SU-DHL-6 (cell line): ENCODE data around the gene RAPGEF3.

Source experiments
- H2AFZ ChIP-seq: fragments of 200-600 bp; sonication (generic); 2 replicates; pipeline ENCODE4 v1.6.1; 2014; ENCODE audit warnings: low read depth, mild to moderate bottlenecking, moderate library complexity, mixed read lengths, antibody characterized with exemption, low read length; ENCODE audit not compliant: severe bottlenecking
- H3F3A ChIP-seq: fragments of 200-600 bp; shearing (Covaris generic); 2 replicates; pipeline ENCODE4 v1.6.0; 2016; ENCODE audit warnings: antibody characterized with exemption, mild to moderate bottlenecking; ENCODE audit not compliant: insufficient read depth
- H3K27ac ChIP-seq: fragments of 200-600 bp; sonication (generic); 2 replicates; pipeline ENCODE4 v1.5.1; 2016; ENCODE audit warnings: low read depth, mild to moderate bottlenecking, low read length, moderate library complexity, mixed read lengths
- H3K27me3 ChIP-seq: fragments of 200-600 bp; sonication (generic), shearing (Covaris generic); 2 replicates; pipeline ENCODE4 v1.6.0; 2014; ENCODE audit warnings: mild to moderate bottlenecking, low read length
- H3K36me3 ChIP-seq: fragments of 200-600 bp; sonication (generic); 2 replicates; pipeline ENCODE4 v1.6.1; 2014; ENCODE audit warnings: mild to moderate bottlenecking, low read length, mixed read lengths
- H3K4me2 ChIP-seq: fragments of 300-600, 200-600 bp; shearing (Covaris generic), sonication (generic); 2 replicates; pipeline ENCODE4 v1.6.0; 2014; ENCODE audit warnings: low read length, low read depth, mild to moderate bottlenecking; ENCODE audit not compliant: poor library complexity, severe bottlenecking
- H3K4me3 ChIP-seq: fragments of 200-600 bp; sonication (generic); 2 replicates; pipeline ENCODE4 v1.5.1; 2014; ENCODE audit warnings: antibody characterized with exemption, low read length, mild to moderate bottlenecking, mixed read lengths; ENCODE audit not compliant: insufficient read depth, poor library complexity, severe bottlenecking
- H3K79me2 ChIP-seq: fragments of 200-600 bp; sonication (generic); 2 replicates; pipeline ENCODE4 v1.6.1; 2014; ENCODE audit warnings: mild to moderate bottlenecking, low read length, moderate library complexity; ENCODE audit not compliant: insufficient read depth
- H3K9ac ChIP-seq: fragments of 200-600 bp; sonication (generic); 2 replicates; pipeline ENCODE4 v1.7.0; 2014; ENCODE audit warnings: mild to moderate bottlenecking, low read length
- H3K9me2 ChIP-seq: fragments of 200-600 bp; sonication (generic); replicated peaks from 2 replicates; pipeline ENCODE4 v1.6.1; 2014; ENCODE audit warnings: low read length; ENCODE audit not compliant: insufficient read depth
- H3K9me3 ChIP-seq: fragments of 200-600 bp; sonication (generic); 2 replicates; pipeline ENCODE4 v1.6.1; 2014; ENCODE audit warnings: low read length, mixed read lengths; ENCODE audit not compliant: insufficient read depth
- H4K20me1 ChIP-seq: fragments of 200-600 bp; sonication (generic); 2 replicates; pipeline ENCODE4 v1.6.1; 2014; ENCODE audit warnings: low read depth, mild to moderate bottlenecking, antibody characterized with exemption, low read length, moderate library complexity, mixed read lengths
- EZH2phosphoT487 ChIP-seq: fragments of 200-600 bp; sonication (generic), shearing (Covaris generic); conservative IDR thresholded peaks from 2 replicates; pipeline ENCODE4 v1.6.1; 2018; ENCODE audit warnings: mild to moderate bottlenecking, antibody characterized with exemption, low read length, moderate library complexity, mixed read lengths
- TF ChIP-seq, protein P1 (sequence below): fragments of 200-600 bp; sonication (generic); IDR thresholded peaks from one replicate; pipeline ENCODE4 v1.5.1; 2017; ENCODE audit warnings: antibody characterized with exemption, mild to moderate bottlenecking, low read length, moderate library complexity; ENCODE audit not compliant: insufficient read depth, poor library complexity, severe bottlenecking

RAPGEF3 gene

GRCh38 chr12:47802312-47802711 is 43.6 kb upstream of the RAPGEF3 start:
- H3F3A ChIP-seq, result peaks cover 2% of the 10 kb centered on the region; the same call in 1 of the 2 replicates
- H3K36me3 ChIP-seq, result no peaks in the 10 kb centered on the region
- TF ChIP-seq, protein P1, sequence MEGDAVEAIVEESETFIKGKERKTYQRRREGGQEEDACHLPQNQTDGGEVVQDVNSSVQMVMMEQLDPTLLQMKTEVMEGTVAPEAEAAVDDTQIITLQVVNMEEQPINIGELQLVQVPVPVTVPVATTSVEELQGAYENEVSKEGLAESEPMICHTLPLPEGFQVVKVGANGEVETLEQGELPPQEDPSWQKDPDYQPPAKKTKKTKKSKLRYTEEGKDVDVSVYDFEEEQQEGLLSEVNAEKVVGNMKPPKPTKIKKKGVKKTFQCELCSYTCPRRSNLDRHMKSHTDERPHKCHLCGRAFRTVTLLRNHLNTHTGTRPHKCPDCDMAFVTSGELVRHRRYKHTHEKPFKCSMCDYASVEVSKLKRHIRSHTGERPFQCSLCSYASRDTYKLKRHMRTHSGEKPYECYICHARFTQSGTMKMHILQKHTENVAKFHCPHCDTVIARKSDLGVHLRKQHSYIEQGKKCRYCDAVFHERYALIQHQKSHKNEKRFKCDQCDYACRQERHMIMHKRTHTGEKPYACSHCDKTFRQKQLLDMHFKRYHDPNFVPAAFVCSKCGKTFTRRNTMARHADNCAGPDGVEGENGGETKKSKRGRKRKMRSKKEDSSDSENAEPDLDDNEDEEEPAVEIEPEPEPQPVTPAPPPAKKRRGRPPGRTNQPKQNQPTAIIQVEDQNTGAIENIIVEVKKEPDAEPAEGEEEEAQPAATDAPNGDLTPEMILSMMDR, result no peak
- TF ChIP-seq EZH2phosphoT487, result no peak
- H2AFZ ChIP-seq, result no peak overlapping the region
- no peaks in the 10 kb centered on the region for H3K9me3 ChIP-seq
- H3K79me2 ChIP-seq, result no peaks in the 10 kb centered on the region; the same call in none of the 2 replicates
- no peak overlapping the region for H3K4me2 ChIP-seq
- H3K27ac ChIP-seq, result no peak overlapping the region
- H3K9me2 ChIP-seq, result no peaks in the 10 kb centered on the region
- no peaks in the 10 kb centered on the region; the same call in 1 of the 2 replicates for H4K20me1 ChIP-seq
- no peak overlapping the region for H3K9ac ChIP-seq
- no peak overlapping the region for H3K4me3 ChIP-seq
- no peaks in the 10 kb centered on the region for H3K27me3 ChIP-seq

DNA sequence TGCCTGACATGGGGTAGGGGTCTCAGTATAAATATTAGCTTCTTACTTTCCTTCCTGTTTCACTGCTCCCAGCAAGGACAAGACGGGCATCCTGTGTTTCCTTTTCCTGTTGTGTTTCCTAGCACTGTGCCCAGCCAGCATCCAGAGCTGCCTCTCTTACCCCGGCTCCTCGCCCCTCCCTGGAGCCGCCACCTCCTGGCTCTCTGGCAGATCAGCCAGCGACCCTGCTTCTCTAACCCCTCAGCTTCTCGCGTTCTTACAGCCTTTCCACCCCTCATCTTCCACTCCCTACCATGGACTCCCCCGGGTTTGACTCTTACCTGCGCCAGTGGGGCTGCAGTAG is 43.2 kb upstream of the RAPGEF3 start:
- TF ChIP-seq EZH2phosphoT487, result no peak
- TF ChIP-seq, protein P1, result no peak
- Histone ChIP-seq H2AFZ (no peak overlapping the region), H3K4me2 (no peak overlapping the region), H3K9me3 (no peaks in the 10 kb centered on the region), H3K27ac (no peak overlapping the region), H3K36me3 (no peaks in the 10 kb centered on the region), H3F3A (no peaks in the 10 kb centered on the region), H3K79me2 (no peaks in the 10 kb centered on the region; the same call in none of the 2 replicates), H3K9me2 (no peaks in the 10 kb centered on the region), H3K4me3 (no peak overlapping the region), H4K20me1 (no peaks in the 10 kb centered on the region; the same call in 1 of the 2 replicates), H3K27me3 (no peaks in the 10 kb centered on the region), H3K9ac (no peak overlapping the region)

- Histone ChIP-seq H4K20me1 (no peaks in the 10 kb centered on the region; the same call in 1 of the 2 replicates), H2AFZ (no peak overlapping the region), H3K27me3 (no peaks in the 10 kb centered on the region), H3K79me2 (no peaks in the 10 kb centered on the region; the same call in none of the 2 replicates), H3K4me3 (no peak overlapping the region), H3F3A (no peaks in the 10 kb centered on the region), H3K9me3 (no peaks in the 10 kb centered on the region), H3K36me3 (no peaks in the 10 kb centered on the region), H3K4me2 (no peak overlapping the region), H3K9me2 (no peaks in the 10 kb centered on the region), H3K27ac (no peak overlapping the region), H3K9ac (no peak overlapping the region)
- TF ChIP-seq, protein P1, result no peak
- TF ChIP-seq EZH2phosphoT487, result no peak
Observed at GRCh38 chr12:47801170-47801903, 42.7 kb upstream of the RAPGEF3 start.
